Kidney (tissue), 14 donors: ENCODE measurements around the gene DNAAF5. TPM values are rescaled to one million over a fixed set of nuclear protein-coding genes. Genes with fewer than 3 reads are reported as not detected.

Experiments used
- DNase-seq, 5 donors: peaks; one replicate each; pipeline ENCODE4 v3.0.0-alpha.2; 2013 to 2020
- FAIRE-seq: peaks from 2 replicates; lab custom pipeline; 2012; peaks lifted over from hg19 to GRCh38; lab: Jason Lieb, UNC
- H3K27ac ChIP-seq, 2 donors: one replicate each; pipeline ENCODE4 v1.7.0; 2013; ENCODE audit warnings: low read depth in 2 of 2, low read length in 2 of 2, inconsistent platforms in 1 of 2
- H3K27me3 ChIP-seq: one replicate; pipeline ENCODE4 v1.7.1; 2013; ENCODE audit warnings: low read length, inconsistent platforms; ENCODE audit not compliant: control insufficient read depth, insufficient read depth
- H3K36me3 ChIP-seq, 3 donors: one replicate each; pipeline versions ENCODE4 v1.7.0 to v1.7.1; 2013; ENCODE audit warnings: low read length in 3 of 3, control low read depth in 1 of 3, inconsistent platforms in 1 of 3; ENCODE audit not compliant: insufficient read depth in 3 of 3, control insufficient read depth in 2 of 3
- H3K4me1 ChIP-seq, 3 donors: one replicate each; pipeline versions ENCODE4 v1.7.0 to v1.7.1; 2013; ENCODE audit warnings: low read length in 3 of 3, inconsistent platforms in 1 of 3, low read depth in 1 of 3; ENCODE audit not compliant: control insufficient read depth in 2 of 3, insufficient read depth in 2 of 3
- H3K4me3 ChIP-seq, 3 donors: one replicate each; pipeline versions ENCODE4 v1.7.0 to v1.8.1; 2013; ENCODE audit warnings: low read length in 3 of 3, control low read depth in 1 of 3, inconsistent platforms in 1 of 3
- H3K9ac ChIP-seq, 3 donors: one replicate each; pipeline versions ENCODE4 v1.7.0 to v1.7.1; 2013; ENCODE audit warnings: low read length in 3 of 3, control low read depth in 1 of 3, inconsistent platforms in 1 of 3
- H3K9me3 ChIP-seq, 3 donors: one replicate each; pipeline versions ENCODE4 v1.7.0 to v1.7.1; 2013; ENCODE audit warnings: low read length in 3 of 3, control low read depth in 1 of 3, inconsistent platforms in 1 of 3; ENCODE audit not compliant: control insufficient read depth in 2 of 3, insufficient read depth in 1 of 3
- CTCF ChIP-seq: IDR thresholded peaks from 3 replicates; pipeline ENCODE4 v1.5.1; 2012; ENCODE audit warnings: mild to moderate bottlenecking, moderate library complexity, borderline replicate concordance; ENCODE audit not compliant: insufficient read depth; ENCODE audit errors: extremely low read depth
- intact Hi-C: fragments of 100-400 bp; cut with DNase I; formaldehyde crosslinking; loops from one replicate; pipeline ENCODE4 v1.11.1; 2022
- polyA plus RNA-seq: library from polyadenylated mRNA; stranded (reverse); fragments of 350-450 nt; fragmentation: Illumina TruSeq; extraction: RNeasy Lipid Tissue Mini Kit (QIAGEN cat#74804); gene quantifications from one replicate; pipeline ENCODE4 v1.2.3, GENCODE V29; 2014; ENCODE audit warnings: low read depth, low replicate concordance; ENCODE audit not compliant: insufficient read depth
- total RNA-seq: library from RNA; stranded (reverse); fragmentation: NEBNext Ultra II Directional; extraction: Animal tissue kit (Norgen Biotek cat#: 25700); gene quantifications from one replicate; pipeline ENCODE4 v1.2.1, GENCODE V29; 2021
- donor health status: control.
- donor health status: control.
- donor health status: control.
- donor health status: control.
- donor health status: control.
- donor health status: DM: yes; HTN: yes; CAD: no.
- donor health status: Normal renal cell carcinoma (clear cell type).

DNAAF5 gene
- total and polyA plus RNA-seq, 2 donors from 2014 or later, result 11.6 to 29.7 TPM

DNA sequence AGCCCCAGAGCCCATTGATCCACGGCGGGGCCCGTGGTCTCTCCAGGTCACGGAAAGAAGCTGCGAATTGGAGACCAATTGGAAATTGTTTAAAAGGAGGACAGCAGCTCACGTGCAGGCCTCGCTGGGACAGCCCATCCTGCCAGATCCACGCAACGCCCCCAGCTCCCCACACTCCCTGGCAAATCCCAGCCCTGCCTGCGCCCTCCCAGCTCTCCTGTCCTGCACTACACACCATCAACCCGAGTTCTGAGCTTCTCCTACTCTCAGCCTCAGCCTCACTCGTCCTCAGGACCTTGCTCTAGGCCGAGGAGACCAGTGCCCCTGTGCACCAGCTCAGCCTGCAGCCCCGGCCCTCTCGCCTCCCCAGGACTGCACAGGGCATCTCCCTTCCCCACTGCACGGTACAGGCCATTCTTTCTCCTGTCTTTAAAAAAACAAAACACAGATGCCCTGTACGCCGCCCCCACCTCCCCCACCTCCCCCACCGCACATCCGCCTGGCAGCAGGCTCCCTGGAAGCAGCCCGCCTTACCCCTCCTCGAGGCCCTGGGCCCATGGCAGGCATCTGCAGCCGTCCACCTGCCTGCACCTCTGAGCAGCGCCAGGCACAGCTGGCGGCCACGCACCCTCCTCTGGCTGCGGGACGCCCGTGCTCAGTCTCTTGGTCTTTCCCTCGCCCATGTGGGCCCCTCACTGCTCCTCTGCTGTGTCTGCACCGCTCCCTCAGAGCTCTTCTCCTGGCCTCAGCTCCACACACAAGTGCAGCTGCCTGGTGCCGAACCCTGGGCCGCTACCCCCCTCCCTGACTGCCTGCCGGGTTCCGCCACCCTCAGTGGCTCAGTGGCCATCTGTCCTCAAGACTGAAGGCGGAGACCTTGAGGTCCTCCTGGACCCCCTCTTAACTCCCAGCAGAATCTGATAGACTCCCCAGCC lies 57.3 kb downstream of the DNAAF5 start:
- no peak for FAIRE-seq
- intact Hi-C loops, result loop anchor here (10.0 kb wide), 1 partner anchor 91 kb away; the partner anchor contains the start of gene GET4
- no peak for TF ChIP-seq CTCF
- no peaks in the 10 kb centered on the region for H3K9me3 ChIP-seq
- peak in 1 of 5 donors; percentile 65 for DNase-seq
- no peak overlapping the region for H3K4me3 ChIP-seq
- H3K27me3 ChIP-seq, result no peaks in the 10 kb centered on the region
- no peak overlapping the region for H3K9ac ChIP-seq
- no peak overlapping the region for H3K27ac ChIP-seq
- no peaks in the 10 kb centered on the region for H3K4me1 ChIP-seq
- peaks cover 2 to 25% (median 13%) of the 10 kb centered on the region in 3 donors for H3K36me3 ChIP-seq

DNA sequence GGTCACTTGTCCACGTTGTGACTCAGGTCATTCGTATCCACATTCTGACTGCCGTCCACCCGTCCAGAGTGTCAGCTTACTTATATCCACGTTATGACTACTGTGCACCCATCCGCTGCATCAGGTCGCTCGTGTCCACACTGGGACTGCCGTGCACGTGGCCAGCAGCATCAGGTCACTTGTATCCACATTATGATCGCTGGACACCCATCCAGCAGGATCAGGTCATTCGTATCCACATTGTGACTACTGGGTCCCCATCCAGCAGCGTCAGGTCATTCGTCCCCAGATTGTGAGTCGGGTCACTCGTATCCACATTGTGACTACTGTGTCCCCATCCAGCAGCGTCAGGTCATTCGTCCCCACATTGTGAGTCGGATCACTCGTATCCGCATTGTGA lies 58.5 kb downstream of the DNAAF5 start:
- intact Hi-C loops, result loop anchor here (10.0 kb wide), 1 partner anchor 90 kb away; the partner anchor contains the start of gene GET4
- H3K27ac ChIP-seq, result no peak overlapping the region
- no peak overlapping the region for H3K9ac ChIP-seq
- DNase-seq (peak in 1 of 5 donors; percentile 51), FAIRE-seq (no peak)
- no peaks in the 10 kb centered on the region for H3K9me3 ChIP-seq
- H3K4me1 ChIP-seq, result no peaks in the 10 kb centered on the region
- H3K27me3 ChIP-seq, result no peaks in the 10 kb centered on the region
- H3K36me3 ChIP-seq, result peaks cover 2 to 23% (median 10%) of the 10 kb centered on the region in 3 donors
- no peak for TF ChIP-seq CTCF
- H3K4me3 ChIP-seq, result no peak overlapping the region

- no peak overlapping the region for H3K27ac ChIP-seq
- no peaks in the 10 kb centered on the region for H3K27me3 ChIP-seq
- TF ChIP-seq CTCF, result no peak
- H3K4me3 ChIP-seq, result no peak overlapping the region
- no peak overlapping the region for H3K9ac ChIP-seq
- DNase-seq (peak in 1 of 5 donors; percentile 76), FAIRE-seq (no peak)
- H3K4me1 ChIP-seq, result no peaks in the 10 kb centered on the region
- H3K9me3 ChIP-seq, result no peaks in the 10 kb centered on the region
- H3K36me3 ChIP-seq, result peaks cover 2 to 23% (median 10%) of the 10 kb centered on the region in 3 donors
- intact Hi-C loops, result loop anchor here (10.0 kb wide), 1 partner anchor 89 kb away; the partner anchor contains the start of gene GET4
Measured at GRCh38 chr7:785416-785815, 58.9 kb downstream of the DNAAF5 start.
